ENCODE results near the gene COQ7.

DNA sequence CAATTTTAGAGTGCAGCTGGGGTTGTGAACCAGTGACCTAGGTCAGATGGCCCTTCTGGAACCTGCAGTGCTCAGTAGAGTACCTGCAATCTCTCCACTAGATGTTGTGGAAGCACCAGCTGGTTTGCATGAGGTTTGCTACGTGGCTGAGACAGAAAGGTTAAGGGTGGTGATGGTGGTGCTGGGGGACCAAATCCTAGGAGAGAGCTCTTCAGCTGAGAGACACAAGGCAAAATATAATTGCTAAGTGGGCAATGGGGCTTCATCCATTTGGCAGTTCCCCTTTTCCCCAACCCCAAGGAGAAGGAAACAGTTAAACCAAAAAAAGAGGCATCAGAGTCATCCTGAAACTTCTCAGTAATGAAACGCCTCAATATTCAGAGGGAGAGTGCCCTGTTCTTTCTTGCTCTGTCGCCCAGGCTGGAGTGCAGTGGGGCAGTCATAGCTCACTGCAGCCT lies 60.3 kb downstream of the COQ7 start:
- no peak for TF ChIP-seq POLR2A (IDR thresholded peaks at IDR 0.05; ENCODE audit: low read length)
- TF ChIP-seq GATA1 (IDR thresholded peaks at IDR 0.05; ENCODE audit: low read depth, low read length), result no peak

Measured in erythroblast (primary cell).